Articular chondrocyte of knee joint (primary cell): ENCODE results near the gene ZNF813. TPM values are rescaled to one million over a fixed set of nuclear protein-coding genes. Genes with fewer than 3 reads are reported as not detected.

Experiments
- total RNA-seq: library from RNA; depleted of rRNA; stranded (reverse); fragments of >200 nt; gene quantifications from 2 replicates; pipeline ENCODE4 v1.2.3, GENCODE V29; 2012

The ZNF813 gene
- 4.4 and 4.9 TPM in 2 replicates for total RNA-seq

GRCh38 chr19:53467485-53468262 is at the start of gene ZNF813:
Gene ZNF813 (plus strand): TSS chr19:53467733. CDS start chr19:53483823, 16,090 bp downstream.

GRCh38 chr19:53431399-53432087 is 36.0 kb upstream of the ZNF813 start, which contains the start of gene ZNF761:
Gene ZNF761 (plus strand): TSS chr19:53431984. CDS start chr19:53447269, 15,285 bp downstream.

GRCh38 chr19:53537521-53538377 is 70.2 kb downstream of the ZNF813 start, which contains the start of gene ZNF331:
Gene ZNF331 (plus strand): TSS chr19:53538145. CDS start chr19:53569377, 31,232 bp downstream.

Other genes with a start within 250 kb of the ZNF813 start
- 19.9 and 22.5 TPM in 2 replicates for gene ZNF677, start 212.9 kb upstream of the ZNF813 start, total RNA-seq
- gene VN1R2, start 209.4 kb upstream of the ZNF813 start, total RNA-seq, result not detected in 2 replicates
- not detected in 2 replicates for gene VN1R4, start 200.0 kb upstream of the ZNF813 start, total RNA-seq
- 9.0 and 11.1 TPM in 2 replicates for gene ZNF845, start 134.0 kb upstream of the ZNF813 start, total RNA-seq
- 6.4 and 9.1 TPM in 2 replicates for gene ZNF525, start 102.0 kb upstream of the ZNF813 start, total RNA-seq
- 12.8 and 14.9 TPM in 2 replicates for gene ZNF765, start 72.6 kb upstream of the ZNF813 start, total RNA-seq
- gene ZNF761, start 35.7 kb upstream of the ZNF813 start, total RNA-seq, result 12.9 and 16.6 TPM in 2 replicates
- gene ZNF331, start 70.4 kb downstream of the ZNF813 start, total RNA-seq, result 19.5 and 26.8 TPM in 2 replicates
- not detected in 2 replicates for gene DPRX, start 164.3 kb downstream of the ZNF813 start, total RNA-seq